Measurements from ENCODE around the gene STIP1. TPM values are rescaled to one million over a fixed set of nuclear protein-coding genes. Genes with fewer than 3 reads are reported as not detected.

Gene STIP1
- total RNA-seq, 1 donor, result 112 TPM

- DNase-seq (ENCODE audit: low read depth), result no peak
- TF ChIP-seq CTCF (IDR thresholded peaks at IDR 0.05; ENCODE audit: insufficient read depth, low read length), result no peak
- H3K4me3 ChIP-seq (ENCODE audit: low read depth, low read length), result peak overlapping the region; percentile 82
These were observed 65.7 kb downstream of the STIP1 start for GRCh38 chr11:64251753-64252002.

GRCh38 chr11:64252003-64252872 lies 66.3 kb downstream of the STIP1 start:
- DNase-seq (ENCODE audit: low read depth), result no peak
- TF ChIP-seq CTCF (IDR thresholded peaks at IDR 0.05; ENCODE audit: insufficient read depth, low read length), result peak; percentile 51
- H3K4me3 ChIP-seq (ENCODE audit: low read depth, low read length), result peak overlapping the region; percentile 82

- H3K4me3 ChIP-seq (ENCODE audit: low read depth, low read length), result peak overlapping the region; percentile 82
- no peak for DNase-seq (ENCODE audit: low read depth)
- no peak for TF ChIP-seq CTCF (IDR thresholded peaks at IDR 0.05; ENCODE audit: insufficient read depth, low read length)
These were observed 67.1 kb downstream of the STIP1 start for GRCh38 chr11:64253043-64253442.

- DNase-seq (ENCODE audit: low read depth), result no peak
- peak overlapping the region; percentile 82 for H3K4me3 ChIP-seq (ENCODE audit: low read depth, low read length)
- TF ChIP-seq CTCF (IDR thresholded peaks at IDR 0.05; ENCODE audit: insufficient read depth, low read length), result no peak
These were observed 67.5 kb downstream of the STIP1 start for GRCh38 chr11:64253481-64253880.

Other genes starting within 250 kb of the STIP1 start
- 13.3 and 15.4 TPM in 2 replicates for gene NAA40, start 247.2 kb upstream of the STIP1 start, total RNA-seq (ENCODE audit: low replicate concordance)
- 68.4 and 252 TPM in 2 replicates for gene COX8A, start 211.6 kb upstream of the STIP1 start, total RNA-seq (ENCODE audit: low replicate concordance)
- gene OTUB1, start 199.7 kb upstream of the STIP1 start, total RNA-seq (ENCODE audit: low replicate concordance), result 5.5 and 32.4 TPM in 2 replicates
- gene FLRT1, start 150.2 kb upstream of the STIP1 start, total RNA-seq (ENCODE audit: low replicate concordance), result 0.18 TPM in 1 of 2 replicates, not detected in the other
- gene MACROD1, start 20.1 kb upstream of the STIP1 start, total RNA-seq (ENCODE audit: low replicate concordance), result 7.6 and 14.5 TPM in 2 replicates
- gene FERMT3, start 20.6 kb downstream of the STIP1 start, total RNA-seq (ENCODE audit: low replicate concordance), result 7.0 and 7.2 TPM in 2 replicates
- 18.9 and 33.3 TPM in 2 replicates for gene TRPT1, start 40.0 kb downstream of the STIP1 start, total RNA-seq (ENCODE audit: low replicate concordance)
- gene NUDT22, start 40.1 kb downstream of the STIP1 start, total RNA-seq (ENCODE audit: low replicate concordance), result 39.0 and 50.9 TPM in 2 replicates
- gene DNAJC4, start 44.4 kb downstream of the STIP1 start, total RNA-seq (ENCODE audit: low replicate concordance), result 6.5 and 9.0 TPM in 2 replicates
- 17.3 and 37.5 TPM in 2 replicates for gene VEGFB, start 48.4 kb downstream of the STIP1 start, total RNA-seq (ENCODE audit: low replicate concordance)
- 34.3 and 60.3 TPM in 2 replicates for gene FKBP2, start 54.9 kb downstream of the STIP1 start, total RNA-seq (ENCODE audit: low replicate concordance)
- 42.1 and 264 TPM in 2 replicates for gene PPP1R14B, start 60.8 kb downstream of the STIP1 start, total RNA-seq (ENCODE audit: low replicate concordance)
- 22.5 and 47.5 TPM in 2 replicates for gene PLCB3, start 65.4 kb downstream of the STIP1 start, total RNA-seq (ENCODE audit: low replicate concordance)
- gene BAD, start 98.5 kb downstream of the STIP1 start, total RNA-seq (ENCODE audit: low replicate concordance), result 56.2 and 69.6 TPM in 2 replicates
- gene GPR137, start 99.7 kb downstream of the STIP1 start, total RNA-seq (ENCODE audit: low replicate concordance), result 14.4 and 20.3 TPM in 2 replicates
- not detected in 2 replicates for gene KCNK4, start 105.1 kb downstream of the STIP1 start, total RNA-seq (ENCODE audit: low replicate concordance)
- gene CATSPERZ, start 114.2 kb downstream of the STIP1 start, total RNA-seq (ENCODE audit: low replicate concordance), result not detected in 2 replicates
- 21.6 and 45.2 TPM in 2 replicates for gene ESRRA, start 119.4 kb downstream of the STIP1 start, total RNA-seq (ENCODE audit: low replicate concordance)
- 177 and 274 TPM in 2 replicates for gene TRMT112, start 131.4 kb downstream of the STIP1 start, total RNA-seq (ENCODE audit: low replicate concordance)
- gene PRDX5, start 131.9 kb downstream of the STIP1 start, total RNA-seq (ENCODE audit: low replicate concordance), result 257 and 510 TPM in 2 replicates
- 1.2 and 5.1 TPM in 2 replicates for gene CCDC88B, start 154.0 kb downstream of the STIP1 start, total RNA-seq (ENCODE audit: low replicate concordance)
- gene RPS6KA4, start 173.0 kb downstream of the STIP1 start, total RNA-seq (ENCODE audit: low replicate concordance), result 47.3 and 72.1 TPM in 2 replicates